H1 (cell line): Measurements from ENCODE around the gene MGRN1. TPM values are rescaled to one million over a fixed set of nuclear protein-coding genes. Genes with fewer than 3 reads are reported as not detected.

ENCODE experiments used
- CTCF ChIA-PET: fragments of 300-600 bp; sonication (Branson Sonifier 250); formaldehyde crosslinking; loops from one replicate; lab custom pipeline; 2021; ENCODE audit not compliant: partially characterized antibody; lab: Charles Lee
- POLR2A ChIA-PET: fragments of 300-600 bp; sonication (Branson Sonifier 250); formaldehyde crosslinking; loops from one replicate; lab custom pipeline; 2021; ENCODE audit warnings: inconsistent platforms; ENCODE audit not compliant: partially characterized antibody; lab: Charles Lee
- DNase-seq, 2 experiments: peaks; one replicate each; pipeline versions ENCODE4 v3.0.0 to v3.0.0-alpha.2; 2010 to 2022; ENCODE audit warnings: low spot score in 2 of 2, low read depth in 1 of 2, mixed read lengths in 1 of 2
- FAIRE-seq: peaks from 2 replicates; lab custom pipeline; 2011; peaks lifted over from hg19 to GRCh38; lab: Jason Lieb, UNC
- H2AFZ ChIP-seq: 2 replicates; pipeline ENCODE4 v1.8.1; 2012; ENCODE audit warnings: low read length, inconsistent platforms
- H2AK5ac ChIP-seq: 2 replicates; pipeline ENCODE4 v1.6.1; 2013; ENCODE audit warnings: low read depth, low read length
- H2BK120ac ChIP-seq: replicated peaks from 2 replicates; pipeline ENCODE3; 2013; ENCODE audit warnings: low read depth, low read length, inconsistent platforms
- H2BK12ac ChIP-seq: 2 replicates; pipeline ENCODE4 v1.6.1; 2013; ENCODE audit warnings: low read depth, low read length
- H2BK15ac ChIP-seq: 2 replicates; pipeline ENCODE4 v1.6.1; 2013; ENCODE audit warnings: low read length
- H2BK20ac ChIP-seq: 2 replicates; pipeline ENCODE4 v1.6.1; 2013; ENCODE audit warnings: low read length
- H2BK5ac ChIP-seq: 2 replicates; pipeline ENCODE4 v1.6.1; 2013; ENCODE audit warnings: low read depth, low read length
- H3K14ac ChIP-seq: 2 replicates; pipeline ENCODE4 v1.6.1; 2013; ENCODE audit warnings: inconsistent platforms; ENCODE audit not compliant: insufficient read length
- H3K18ac ChIP-seq: 2 replicates; pipeline ENCODE4 v1.6.1; 2013; ENCODE audit warnings: low read length; ENCODE audit errors: extremely low read depth
- H3K23ac ChIP-seq: 2 replicates; pipeline ENCODE4 v1.6.1; 2013; ENCODE audit warnings: inconsistent platforms; ENCODE audit not compliant: insufficient read length
- H3K23me2 ChIP-seq: 2 replicates; pipeline ENCODE4 v1.6.1; 2013; ENCODE audit warnings: low read depth, low read length
- H3K27ac ChIP-seq: 2 replicates; pipeline ENCODE4 v1.6.1; 2011; ENCODE audit warnings: low read depth, low read length, inconsistent platforms
- H3K27me3 ChIP-seq, 4 experiments: replicated peaks in 1 of 4; 1 replicate in 1 of 4; 2 replicates in 3 of 4; pipeline versions ENCODE4 v1.6.1 to v1.8.1; 2011 to 2013; ENCODE audit warnings: low read length in 3 of 4, mild to moderate bottlenecking in 3 of 4, inconsistent platforms in 2 of 4, mixed read lengths in 2 of 4, moderate library complexity in 1 of 4; ENCODE audit not compliant: control insufficient read depth in 3 of 4, insufficient read depth in 3 of 4; ENCODE audit errors: extremely low read depth in 1 of 4
- H3K36me3 ChIP-seq, 4 experiments: 2 replicates each; pipeline versions ENCODE4 v1.6.1 to v1.8.1; 2011 to 2013; ENCODE audit warnings: mild to moderate bottlenecking in 4 of 4, low read length in 3 of 4, moderate library complexity in 2 of 4, control low read depth in 1 of 4, inconsistent platforms in 1 of 4; ENCODE audit not compliant: insufficient read depth in 4 of 4, control insufficient read depth in 2 of 4
- H3K4ac ChIP-seq: replicated peaks from 2 replicates; pipeline ENCODE3; 2013; ENCODE audit warnings: low read length, low read depth, mixed read lengths, inconsistent platforms; ENCODE audit not compliant: insufficient read length
- H3K4me1 ChIP-seq, 4 experiments: replicated peaks in 1 of 4; 1 replicate in 1 of 4; 2 replicates in 3 of 4; pipeline versions ENCODE4 v1.6.1 to v1.8.1; 2011 to 2013; ENCODE audit warnings: low read length in 3 of 4, inconsistent platforms in 2 of 4, mixed read lengths in 1 of 4; ENCODE audit not compliant: insufficient read depth in 4 of 4, control insufficient read depth in 3 of 4
- H3K4me2 ChIP-seq, 2 experiments: 2 replicates each; pipeline versions ENCODE4 v1.6.1 to v1.8.1; 2011 to 2013; ENCODE audit warnings: low read depth in 2 of 2, low read length in 2 of 2, control low read depth in 1 of 2, inconsistent platforms in 1 of 2, mild to moderate bottlenecking in 1 of 2; ENCODE audit not compliant: insufficient read depth in 1 of 2
- H3K4me3 ChIP-seq, 4 experiments: fragments of 200-600, 300-600 bp in 1 of 4; sonication (generic), shearing (Covaris generic), sonication (Bioruptor Twin) in 1 of 4; 2 replicates each; pipeline versions ENCODE4 v1.5.1 to v1.8.1; 2011 to 2016; ENCODE audit warnings: low read length in 4 of 4, low read depth in 3 of 4, control low read depth in 2 of 4, inconsistent platforms in 2 of 4, mild to moderate bottlenecking in 2 of 4, mixed read lengths in 1 of 4, moderate library complexity in 1 of 4; ENCODE audit not compliant: insufficient read depth in 2 of 4; ENCODE audit errors: extremely low read depth in 1 of 4
- H3K56ac ChIP-seq: replicated peaks from 2 replicates; pipeline ENCODE3; 2013; ENCODE audit warnings: low read depth, mild to moderate bottlenecking, mixed read lengths, low read length, inconsistent platforms; ENCODE audit not compliant: insufficient read length
- H3K79me1 ChIP-seq: 2 replicates; pipeline ENCODE4 v1.6.1; 2013; ENCODE audit warnings: low read depth, low read length, control low read depth
- H3K79me2 ChIP-seq, 2 experiments: 2 replicates each; pipeline versions ENCODE4 v1.6.1 to v1.8.1; 2012 to 2013; ENCODE audit warnings: low read length in 2 of 2, mild to moderate bottlenecking in 2 of 2, inconsistent platforms in 1 of 2; ENCODE audit not compliant: insufficient read depth in 2 of 2, control insufficient read depth in 1 of 2
- H3K9ac ChIP-seq, 4 experiments: replicated peaks in 1 of 4; 1 replicate in 1 of 4; 2 replicates in 3 of 4; pipeline versions ENCODE4 v1.6.1 to v1.8.1; 2011 to 2013; ENCODE audit warnings: low read depth in 3 of 4, low read length in 3 of 4, control low read depth in 2 of 4, mild to moderate bottlenecking in 2 of 4, moderate library complexity in 2 of 4, inconsistent platforms in 1 of 4; ENCODE audit errors: extremely low read depth in 1 of 4
- H3K9me3 ChIP-seq, 2 experiments: 2 replicates each; pipeline versions ENCODE4 v1.6.1 to v1.8.1; 2012 to 2013; ENCODE audit warnings: mild to moderate bottlenecking in 2 of 2, moderate library complexity in 2 of 2, control low read depth in 1 of 2, inconsistent platforms in 1 of 2, low read depth in 1 of 2, low read length in 1 of 2, mixed read lengths in 1 of 2; ENCODE audit not compliant: insufficient read depth in 2 of 2
- H4K20me1 ChIP-seq, 2 experiments: replicated peaks in 1 of 2; 2 replicates each; pipeline versions ENCODE3 to v1.8.1; 2011 to 2013; ENCODE audit warnings: inconsistent platforms in 2 of 2, low read length in 2 of 2, mild to moderate bottlenecking in 1 of 2; ENCODE audit not compliant: insufficient read depth in 2 of 2, control insufficient read depth in 1 of 2
- H4K5ac ChIP-seq: 2 replicates; pipeline ENCODE4 v1.6.1; 2013; ENCODE audit warnings: low read length, low read depth, mixed read lengths, inconsistent platforms; ENCODE audit not compliant: insufficient read length
- H4K8ac ChIP-seq: 2 replicates; pipeline ENCODE4 v1.8.0; 2013; ENCODE audit warnings: mild to moderate bottlenecking, moderate library complexity, low read length, inconsistent platforms; ENCODE audit not compliant: insufficient read depth; ENCODE audit errors: extremely low read depth
- H4K91ac ChIP-seq: replicated peaks from 2 replicates; pipeline ENCODE3; 2013; ENCODE audit warnings: low read length, mixed read lengths, inconsistent platforms; ENCODE audit not compliant: insufficient read length
- CHD1 ChIP-seq: IDR thresholded peaks from 2 replicates; pipeline ENCODE4 v1.6.1; 2012; ENCODE audit warnings: low read depth, low read length, improper control_type of control experiment
- EGR1 ChIP-seq: IDR thresholded peaks from 2 replicates; pipeline ENCODE4 v1.6.1; 2011; ENCODE audit warnings: low read depth, low read length, borderline replicate concordance
- PHF8 ChIP-seq: fragments of 200-600 bp; sonication (generic); conservative IDR thresholded peaks from 2 replicates; pipeline ENCODE4 v1.7.1; 2012; ENCODE audit warnings: low read depth, mild to moderate bottlenecking, inconsistent platforms, low read length, moderate library complexity
- POLR2AphosphoS5 ChIP-seq: IDR thresholded peaks from 2 replicates; pipeline ENCODE4 v1.6.1; 2011; ENCODE audit warnings: low read depth, low read length
- RAD21 ChIP-seq, 2 experiments: IDR thresholded peaks in 1 of 2; conservative IDR thresholded peaks in 1 of 2; 2 replicates each; pipeline ENCODE4 v1.6.1; 2011; ENCODE audit warnings: low read depth in 2 of 2, low read length in 2 of 2, improper control_type of control experiment in 1 of 2, inconsistent platforms in 1 of 2, mild to moderate bottlenecking in 1 of 2, moderate library complexity in 1 of 2
- SRF ChIP-seq: IDR thresholded peaks from 2 replicates; pipeline ENCODE4 v1.6.1; 2011; ENCODE audit warnings: mild to moderate bottlenecking, low read depth, low read length, moderate library complexity
- TAF1 ChIP-seq: IDR thresholded peaks from 2 replicates; pipeline ENCODE4 v1.6.1; 2011; ENCODE audit warnings: mild to moderate bottlenecking, low read depth, low read length
- TAF7 ChIP-seq: optimal IDR thresholded peaks from 2 replicates; pipeline ENCODE3; 2011; ENCODE audit warnings: low read depth, mild to moderate bottlenecking, inconsistent platforms, low read length, moderate library complexity, borderline replicate concordance
- TBP ChIP-seq: IDR thresholded peaks from 2 replicates; pipeline ENCODE4 v1.6.1; 2011; ENCODE audit warnings: low read depth, low read length, improper control_type of control experiment
- WGBS, 2 experiments: shearing (Covaris generic) in 1 of 2; methylation state at CpG; one replicate each; pipeline versions ENCODE4 v1.1.6 to v1.1.7; 2013 to 2015; ENCODE audit warnings: low lambda C conversion rate in 2 of 2, mixed read lengths in 2 of 2, inconsistent platforms in 1 of 2, low coverage in 1 of 2, missing lambda C conversion rate in 1 of 2; ENCODE audit not compliant: insufficient replicate concordance in 2 of 2, insufficient coverage in 1 of 2, insufficient read length in 1 of 2; ENCODE audit errors: extremely low coverage in 1 of 2, missing lambda C conversion rate in 1 of 2; 5-methylcytosine and 5-hydroxymethylcytosine counted together
- polyA plus RNA-seq, 7 experiments: library from polyadenylated mRNA; depleted of rRNA in 3 of 7; stranded (reverse) in 5 of 7; unstranded in 2 of 7; fragments of >200 nt in 5 of 7; fragments of 200-250 nt in 2 of 7; gene quantifications; 1 replicate in 5 of 7; 2 replicates in 1 of 7; 4 replicates in 1 of 7; pipeline versions ENCODE4 v1.2.1 to v1.2.3, GENCODE V29; 2011 to 2013; ENCODE audit warnings: missing spikeins in 2 of 7, mixed read lengths in 2 of 7
- total RNA-seq: library from RNA; stranded (reverse); fragmentation: NEBNext Ultra II Directional; extraction: Animal tissue kit (Norgen Biotek cat#: 25700); gene quantifications from 2 replicates; pipeline ENCODE4 v1.2.1, GENCODE V29; 2021
- TF ChIP-seq, protein P1 (sequence below): IDR thresholded peaks from 2 replicates; pipeline ENCODE4 v1.6.1; 2011; ENCODE audit warnings: low read depth, mild to moderate bottlenecking, low read length; ENCODE audit not compliant: insufficient read depth

Gene MGRN1
- total and polyA plus RNA-seq, 2 of the 8 experiments (the other 6 are each of a cell fraction or from before 2014, with no cell fraction given) = 15.0 to 82.3 TPM

DNA sequence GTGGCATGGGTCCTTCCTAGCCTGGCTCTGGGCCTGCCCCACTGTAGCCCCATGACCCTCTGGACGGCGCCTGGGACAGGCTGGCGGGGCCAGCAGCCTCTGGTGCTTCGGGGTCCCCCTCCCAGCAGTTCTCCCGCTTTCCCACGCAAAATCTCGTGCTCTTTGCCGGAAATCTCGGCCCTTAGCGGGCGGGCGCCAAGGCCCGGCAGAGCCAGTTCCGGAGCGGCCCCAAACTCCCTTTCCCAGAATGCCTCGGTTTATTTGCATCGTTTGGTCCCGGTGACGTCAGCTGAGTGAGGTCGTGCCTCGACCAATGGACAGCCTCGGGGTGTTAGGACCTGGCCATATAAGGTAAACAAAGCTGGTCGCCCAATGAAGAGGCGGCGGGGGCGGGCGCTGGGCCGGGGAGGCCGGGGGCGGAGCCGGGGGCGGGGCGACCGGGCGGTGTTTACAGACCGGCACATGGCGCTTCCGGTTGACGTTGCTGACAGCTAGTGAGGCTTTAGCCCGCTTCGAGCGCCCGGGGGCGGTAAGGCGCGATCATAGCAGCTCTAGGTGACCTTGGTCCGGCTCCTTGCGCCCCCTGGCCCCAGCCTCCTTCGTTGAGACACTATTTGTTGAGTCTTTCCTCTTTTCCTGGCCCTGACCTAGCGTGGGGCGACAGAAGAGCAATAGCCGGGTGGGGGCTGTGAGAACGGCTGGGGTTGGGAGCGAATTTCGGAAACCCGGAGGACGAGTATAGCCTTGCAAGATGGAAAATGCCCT is 8.4 kb upstream of the MGRN1 start:
- peak; percentile 73 for FAIRE-seq
- TF ChIP-seq TAF7 (peak; percentile 67), RAD21 (IDR thresholded peaks at IDR 0.05 in 1 of 2, conservative IDR thresholded peaks at IDR 0.05 in 1 of 2; ENCODE audit: low read depth in 2 of 2, low read length in 2 of 2) (peak; percentile 24 to 49), EGR1 (peak; percentile 34; the same call in 1 of the 2 replicates), PHF8 (peak; percentile 63), SRF (peak; percentile 99), TBP (peak; percentile 82), POLR2AphosphoS5 (peak; percentile 86), CHD1 (no peak), TAF1 (peak; percentile 86)
- TF ChIP-seq, protein P1, sequence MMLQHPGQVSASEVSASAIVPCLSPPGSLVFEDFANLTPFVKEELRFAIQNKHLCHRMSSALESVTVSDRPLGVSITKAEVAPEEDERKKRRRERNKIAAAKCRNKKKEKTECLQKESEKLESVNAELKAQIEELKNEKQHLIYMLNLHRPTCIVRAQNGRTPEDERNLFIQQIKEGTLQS = no peak

More for the DNA sequence above, 8.4 kb upstream of the MGRN1 start:
- Histone ChIP-seq H3K4me1 (peaks cover 0 to 48% (median 34%) of the 10 kb centered on the region in 4 experiments; a peak in 6 of 7 replicates), H2AFZ (no peak overlapping the region), H3K14ac (no peak overlapping the region), H2AK5ac (no peak overlapping the region; the same call in 1 of the 2 replicates), H3K23ac (no peak overlapping the region), H3K27ac (peak overlapping the region; percentile 98), H3K23me2 (peaks cover 12% of the 10 kb centered on the region), H2BK5ac (peak overlapping the region; percentile 99), H3K9me3 (no peaks in the 10 kb centered on the region), H2BK15ac (peak overlapping the region; percentile 99), H3K9ac (peak overlapping the region; percentile 55 to 89 (median 88)), H3K4me2 (peak overlapping the region; percentile 95 to 97), H3K18ac (peak overlapping the region; percentile 97), H2BK20ac (0 out of 2 replicates have a peak overlapping the region, but pooled peaks have one; percentile 93), H3K79me1 (peaks cover 4% of the 10 kb centered on the region; the same call in 1 of the 2 replicates), H3K27me3 (no peaks in the 10 kb centered on the region), H3K79me2 (peaks cover 7 to 32% of the 10 kb centered on the region in 2 experiments; a peak in 3 of 4 replicates), H3K56ac (peak overlapping the region; percentile 84), H4K20me1 (peaks cover under 1 to 9% of the 10 kb centered on the region in 2 experiments), H3K4ac (peak overlapping the region; percentile 85), H4K8ac (peak overlapping the region; percentile 97), H2BK12ac (peak overlapping the region; percentile 87; the same call in 1 of the 2 replicates), H3K36me3 (no peaks in the 10 kb centered on the region), H3K4me3 (peak overlapping the region; percentile 35 to 62 (median 50)), H2BK120ac (peak overlapping the region; percentile 50), H4K91ac (peak overlapping the region; percentile 85), H4K5ac (peak overlapping the region; percentile 84)
- ChIA-PET POLR2A (interaction anchor here (0.6 to 13.3 kb wide), 24 partner anchors 9 to 343 kb away, joined by 3 to 126 read pairs (median 5); partner anchors contain the start of genes ANKS3, CDIP1, DNAAF8 and HMOX2), CTCF (interaction anchor here (0.6 to 2.9 kb wide), 21 partner anchors 9 to 350 kb away, joined by 3 to 17 read pairs (median 4); partner anchors contain the start of gene MGRN1)
- WGBS, 2 experiments = 3% methylated on average over 43 of the region's 57 CpGs; no CpG with 5 or more reads in 1 of the 2 experiments
- peak; percentile 96 to 98 for DNase-seq
